Endothelial cell of umbilical vein (primary cell): ENCODE measurements around the gene CLEC16A. TPM values are rescaled to one million over a fixed set of nuclear protein-coding genes. Genes with fewer than 3 reads are reported as not detected.

Experiments
- BruUV-seq: library from RNA; stranded (reverse); fragments of 400-500 nt; replicated peaks from 2 replicates; lab custom pipeline; 2021; lab: Mats Ljungman, UMichigan
- CTCF ChIA-PET: fragments of 300-600, 350-600 bp; sonication (Branson Sonifier 250); formaldehyde crosslinking; loops from one replicate; lab custom pipeline; 2021; ENCODE audit warnings: antibody characterized with exemption, inconsistent platforms; lab: Charles Lee
- POLR2A ChIA-PET: fragments of 300-600, 350-600 bp; sonication (Branson Sonifier 250); formaldehyde crosslinking; loops from one replicate; lab custom pipeline; 2021; ENCODE audit warnings: antibody characterized with exemption, inconsistent platforms; lab: Charles Lee
- DNase-seq: peaks from one replicate; pipeline ENCODE4 v3.0.0-alpha.2; 2011; ENCODE audit warnings: low read depth, low spot score
- FAIRE-seq: peaks from 2 replicates; lab custom pipeline; 2011; peaks lifted over from hg19 to GRCh38; lab: Jason Lieb, UNC
- H2AFZ ChIP-seq: 2 replicates; pipeline ENCODE4 v1.6.0; 2012; ENCODE audit warnings: low read depth, low read length, control low read depth, inconsistent platforms
- H3K27ac ChIP-seq: 2 replicates; pipeline ENCODE4 v1.5.1; 2011; ENCODE audit warnings: low read depth, mild to moderate bottlenecking, control low read depth, low read length, moderate library complexity; ENCODE audit not compliant: insufficient read depth
- H3K27me3 ChIP-seq, 2 experiments: 2 replicates each; pipeline versions ENCODE4 v1.6.0 to v1.6.1; 2011; ENCODE audit warnings: low read length in 2 of 2, mixed read lengths in 1 of 2; ENCODE audit not compliant: control insufficient read depth in 2 of 2, insufficient read depth in 2 of 2
- H3K36me3 ChIP-seq, 2 experiments: 2 replicates in 1 of 2; 3 replicates in 1 of 2; pipeline ENCODE4 v1.5.1; 2011; ENCODE audit warnings: low read length in 2 of 2, mild to moderate bottlenecking in 1 of 2, moderate library complexity in 1 of 2; ENCODE audit not compliant: control insufficient read depth in 2 of 2, insufficient read depth in 2 of 2; ENCODE audit errors: extremely low read depth in 1 of 2
- H3K4me1 ChIP-seq: 3 replicates; pipeline ENCODE4 v1.5.1; 2011; ENCODE audit warnings: mild to moderate bottlenecking, low read length; ENCODE audit not compliant: control insufficient read depth, insufficient read depth; ENCODE audit errors: extremely low read depth
- H3K4me2 ChIP-seq: 2 replicates; pipeline ENCODE4 v1.6.1; 2011; ENCODE audit warnings: low read length, control low read depth, mixed read lengths; ENCODE audit not compliant: insufficient read depth
- H3K4me3 ChIP-seq, 3 experiments: fragments of 200-600 bp in 1 of 3; sonication (generic), shearing (Covaris generic) in 1 of 3; replicated peaks in 1 of 3; 2 replicates each; pipeline ENCODE4 v1.5.1; 2011 to 2016; ENCODE audit warnings: control low read depth in 3 of 3, low read length in 3 of 3, mild to moderate bottlenecking in 2 of 3, inconsistent platforms in 1 of 3, low read depth in 1 of 3, moderate library complexity in 1 of 3; ENCODE audit not compliant: insufficient read depth in 1 of 3
- H3K79me2 ChIP-seq: 2 replicates; pipeline ENCODE4 v1.6.0; 2012; ENCODE audit warnings: low read length, inconsistent platforms; ENCODE audit not compliant: control insufficient read depth, insufficient read depth
- H3K9ac ChIP-seq: replicated peaks from 2 replicates; pipeline ENCODE3; 2011; ENCODE audit warnings: low read length, control low read depth; ENCODE audit not compliant: insufficient read depth; ENCODE audit errors: extremely low read depth
- H3K9me1 ChIP-seq: replicated peaks from 3 replicates; pipeline ENCODE4 v1.6.0; 2011; ENCODE audit warnings: mild to moderate bottlenecking, low read length; ENCODE audit not compliant: control insufficient read depth, insufficient read depth; ENCODE audit errors: extremely low read depth
- H3K9me3 ChIP-seq: replicated peaks from 2 replicates; pipeline ENCODE4 v1.5.1; 2012; ENCODE audit warnings: low read length, inconsistent platforms; ENCODE audit not compliant: control insufficient read depth, insufficient read depth
- H4K20me1 ChIP-seq: replicated peaks from 2 replicates; pipeline ENCODE3; 2011; ENCODE audit warnings: mild to moderate bottlenecking, low read length; ENCODE audit not compliant: control insufficient read depth, insufficient read depth; ENCODE audit errors: extremely low read depth
- EZH2 ChIP-seq: IDR thresholded peaks from 2 replicates; pipeline ENCODE4 v1.6.1; 2012; ENCODE audit warnings: borderline replicate concordance, low read depth, mild to moderate bottlenecking, moderate library complexity, low read length, inconsistent platforms; ENCODE audit not compliant: severe bottlenecking
- FOS ChIP-seq: IDR thresholded peaks from 2 replicates; pipeline ENCODE4 v1.6.1; 2011; ENCODE audit warnings: mild to moderate bottlenecking, low read length, moderate library complexity, borderline replicate concordance; ENCODE audit not compliant: insufficient read depth
- GATA2 ChIP-seq: IDR thresholded peaks from 2 replicates; pipeline ENCODE4 v1.7.0; 2011; ENCODE audit warnings: low read depth, mild to moderate bottlenecking, moderate library complexity, mixed read lengths, low read length; ENCODE audit not compliant: insufficient read length, insufficient read depth
- JUN ChIP-seq: IDR thresholded peaks from 2 replicates; pipeline ENCODE4 v1.6.1; 2011; ENCODE audit warnings: borderline replicate concordance, low read depth; ENCODE audit not compliant: insufficient read length, insufficient read depth
- MYC ChIP-seq: IDR thresholded peaks from one replicate; pipeline ENCODE4 v1.6.1; 2011; ENCODE audit warnings: mild to moderate bottlenecking, low read depth, low read length
- POLR2A ChIP-seq: IDR thresholded peaks from 2 replicates; pipeline ENCODE4 v1.6.1; 2012; ENCODE audit warnings: low read depth, mild to moderate bottlenecking, control low read depth, low read length
- POLR2AphosphoS5 ChIP-seq: IDR thresholded peaks from 2 replicates; pipeline ENCODE4 v1.6.1; 2012; ENCODE audit warnings: low read depth, mild to moderate bottlenecking, control low read depth, low read length, moderate library complexity; ENCODE audit not compliant: insufficient read depth
- dilution Hi-C: fragments of 300-500 bp; cut with MboI; formaldehyde crosslinking; loops from one replicate; pipeline ENCODE4 v1.15.0; 2019; ENCODE audit warnings: low sequenced_read_pairs; ENCODE audit not compliant: extremely low pct_ligation_motif_present
- intact Hi-C: fragments of 100-400 bp; cut with micrococcal nuclease; formaldehyde crosslinking; loops from one replicate; pipeline ENCODE4 v1.10.0; 2022
- polyA plus RNA-seq, 4 experiments: library from polyadenylated mRNA; depleted of rRNA in 3 of 4; stranded (reverse) in 3 of 4; unstranded in 1 of 4; fragments of >200 nt; gene quantifications; 2 replicates each; pipeline versions ENCODE4 v1.2.1 to v1.2.3, GENCODE V29; 2011 to 2012; ENCODE audit warnings: missing spikeins in 1 of 4
- total RNA-seq: library from RNA; stranded (reverse); gene quantifications from 2 replicates; pipeline ENCODE4 v1.2.3, GENCODE V29; 2021
- TF ChIP-seq, protein P1 (sequence below), 2 donors: IDR thresholded peaks; 1 replicate in 1 of 2; 2 replicates in 1 of 2; pipeline ENCODE4 v1.5.1; 2011; ENCODE audit warnings: low read length in 2 of 2, mild to moderate bottlenecking in 2 of 2, moderate library complexity in 2 of 2, control low read depth in 1 of 2, inconsistent platforms in 1 of 2, low read depth in 1 of 2; ENCODE audit not compliant: insufficient read depth in 1 of 2; ENCODE audit errors: extremely low read depth in 1 of 2
- TF ChIP-seq, protein P2 (sequence below): IDR thresholded peaks from 2 replicates; pipeline ENCODE4 v1.6.1; 2011; ENCODE audit not compliant: insufficient read depth, insufficient read length

CLEC16A gene
- total and polyA plus RNA-seq, 2 donors (not counting 3 experiments of a cell fraction or from before 2014, with no cell fraction given) = 11.4 to 23.3 TPM

DNA sequence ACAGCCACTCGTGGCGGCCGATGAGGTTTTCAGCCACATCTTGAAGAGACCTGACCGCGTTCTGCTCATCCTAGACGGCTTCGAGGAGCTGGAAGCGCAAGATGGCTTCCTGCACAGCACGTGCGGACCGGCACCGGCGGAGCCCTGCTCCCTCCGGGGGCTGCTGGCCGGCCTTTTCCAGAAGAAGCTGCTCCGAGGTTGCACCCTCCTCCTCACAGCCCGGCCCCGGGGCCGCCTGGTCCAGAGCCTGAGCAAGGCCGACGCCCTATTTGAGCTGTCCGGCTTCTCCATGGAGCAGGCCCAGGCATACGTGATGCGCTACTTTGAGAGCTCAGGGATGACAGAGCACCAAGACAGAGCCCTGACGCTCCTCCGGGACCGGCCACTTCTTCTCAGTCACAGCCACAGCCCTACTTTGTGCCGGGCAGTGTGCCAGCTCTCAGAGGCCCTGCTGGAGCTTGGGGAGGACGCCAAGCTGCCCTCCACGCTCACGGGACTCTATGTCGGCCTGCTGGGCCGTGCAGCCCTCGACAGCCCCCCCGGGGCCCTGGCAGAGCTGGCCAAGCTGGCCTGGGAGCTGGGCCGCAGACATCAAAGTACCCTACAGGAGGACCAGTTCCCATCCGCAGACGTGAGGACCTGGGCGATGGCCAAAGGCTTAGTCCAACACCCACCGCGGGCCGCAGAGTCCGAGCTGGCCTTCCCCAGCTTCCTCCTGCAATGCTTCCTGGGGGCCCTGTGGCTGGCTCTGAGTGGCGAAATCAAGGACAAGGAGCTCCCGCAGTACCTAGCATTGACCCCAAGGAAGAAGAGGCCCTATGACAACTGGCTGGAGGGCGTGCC, 37.2 kb upstream of the CLEC16A start:
- no peak for FAIRE-seq
- BruUV-seq = no TSS peak
- no peak for DNase-seq
- no peaks in the 10 kb centered on the region for H3K36me3 ChIP-seq
- H3K4me2 ChIP-seq = no peak overlapping the region
- H2AFZ ChIP-seq = no peak overlapping the region
- intact Hi-C loops (no loop called here), dilution Hi-C loops (no loop called here)
- POLR2A ChIA-PET = no interaction called here
- H3K4me1 ChIP-seq = no peaks in the 10 kb centered on the region
- CTCF ChIA-PET = interaction anchor here (0.8 to 1.5 kb wide), 2 partner anchors 11 to 384 kb away, joined by 3 to 6 read pairs; no protein-coding TSS in a partner anchor
- no peak overlapping the region for H3K4me3 ChIP-seq
- no peaks in the 10 kb centered on the region for H3K79me2 ChIP-seq
- no peaks in the 10 kb centered on the region for H3K9me3 ChIP-seq
- no peak overlapping the region for H3K9ac ChIP-seq
- no peaks in the 10 kb centered on the region for H3K9me1 ChIP-seq
- TF ChIP-seq GATA2 = no peak
- no peaks in the 10 kb centered on the region for H4K20me1 ChIP-seq
- H3K27ac ChIP-seq = no peak overlapping the region
- no peaks in the 10 kb centered on the region for H3K27me3 ChIP-seq

DNA sequence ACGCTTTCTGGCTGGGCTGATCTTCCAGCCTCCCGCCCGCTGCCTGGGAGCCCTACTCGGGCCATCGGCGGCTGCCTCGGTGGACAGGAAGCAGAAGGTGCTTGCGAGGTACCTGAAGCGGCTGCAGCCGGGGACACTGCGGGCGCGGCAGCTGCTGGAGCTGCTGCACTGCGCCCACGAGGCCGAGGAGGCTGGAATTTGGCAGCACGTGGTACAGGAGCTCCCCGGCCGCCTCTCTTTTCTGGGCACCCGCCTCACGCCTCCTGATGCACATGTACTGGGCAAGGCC, 36.7 kb upstream of the CLEC16A start:
- Histone ChIP-seq H3K36me3 (no peaks in the 10 kb centered on the region), H3K4me2 (no peak overlapping the region), H3K9ac (no peak overlapping the region), H3K27ac (no peak overlapping the region), H3K4me1 (no peaks in the 10 kb centered on the region), H3K9me3 (no peaks in the 10 kb centered on the region), H3K9me1 (no peaks in the 10 kb centered on the region), H3K27me3 (no peaks in the 10 kb centered on the region), H3K4me3 (no peak overlapping the region), H2AFZ (no peak overlapping the region), H3K79me2 (no peaks in the 10 kb centered on the region), H4K20me1 (no peaks in the 10 kb centered on the region)
- dilution Hi-C loops = no loop called here
- no peak for DNase-seq
- no peak for TF ChIP-seq JUN
- TF ChIP-seq FOS = no peak
- no peak for TF ChIP-seq POLR2AphosphoS5
- no peak for TF ChIP-seq POLR2A
- TF ChIP-seq, protein P1, sequence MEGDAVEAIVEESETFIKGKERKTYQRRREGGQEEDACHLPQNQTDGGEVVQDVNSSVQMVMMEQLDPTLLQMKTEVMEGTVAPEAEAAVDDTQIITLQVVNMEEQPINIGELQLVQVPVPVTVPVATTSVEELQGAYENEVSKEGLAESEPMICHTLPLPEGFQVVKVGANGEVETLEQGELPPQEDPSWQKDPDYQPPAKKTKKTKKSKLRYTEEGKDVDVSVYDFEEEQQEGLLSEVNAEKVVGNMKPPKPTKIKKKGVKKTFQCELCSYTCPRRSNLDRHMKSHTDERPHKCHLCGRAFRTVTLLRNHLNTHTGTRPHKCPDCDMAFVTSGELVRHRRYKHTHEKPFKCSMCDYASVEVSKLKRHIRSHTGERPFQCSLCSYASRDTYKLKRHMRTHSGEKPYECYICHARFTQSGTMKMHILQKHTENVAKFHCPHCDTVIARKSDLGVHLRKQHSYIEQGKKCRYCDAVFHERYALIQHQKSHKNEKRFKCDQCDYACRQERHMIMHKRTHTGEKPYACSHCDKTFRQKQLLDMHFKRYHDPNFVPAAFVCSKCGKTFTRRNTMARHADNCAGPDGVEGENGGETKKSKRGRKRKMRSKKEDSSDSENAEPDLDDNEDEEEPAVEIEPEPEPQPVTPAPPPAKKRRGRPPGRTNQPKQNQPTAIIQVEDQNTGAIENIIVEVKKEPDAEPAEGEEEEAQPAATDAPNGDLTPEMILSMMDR (IDR thresholded peaks at IDR 0.05; ENCODE audit: extremely low read depth in 1 of 2, insufficient read depth in 1 of 2, low read depth in 1 of 2, low read length in 2 of 2) = no peak
- TF ChIP-seq MYC = no peak
- TF ChIP-seq, protein P2, sequence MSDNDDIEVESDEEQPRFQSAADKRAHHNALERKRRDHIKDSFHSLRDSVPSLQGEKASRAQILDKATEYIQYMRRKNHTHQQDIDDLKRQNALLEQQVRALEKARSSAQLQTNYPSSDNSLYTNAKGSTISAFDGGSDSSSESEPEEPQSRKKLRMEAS = no peak
- no peak for TF ChIP-seq EZH2
- no peak for TF ChIP-seq GATA2
- no peak for FAIRE-seq
- CTCF ChIA-PET = interaction anchor here (1.5 kb wide), 1 partner anchor 11 kb away, joined by 6 read pairs; no protein-coding TSS in a partner anchor
- POLR2A ChIA-PET = no interaction called here
- BruUV-seq = no TSS peak
- intact Hi-C loops = no loop called here
